Measurements from ENCODE around the gene PI4KA.
A peak's percentile ranks its signal among the peaks of the same experiment; 100 is the strongest.
"Not testable (repeated sequence)": the region's sequence is repeated elsewhere in the genome, so short reads cannot be mapped to it uniquely, and the experiment has no call there.

Gene PI4KA

DNA sequence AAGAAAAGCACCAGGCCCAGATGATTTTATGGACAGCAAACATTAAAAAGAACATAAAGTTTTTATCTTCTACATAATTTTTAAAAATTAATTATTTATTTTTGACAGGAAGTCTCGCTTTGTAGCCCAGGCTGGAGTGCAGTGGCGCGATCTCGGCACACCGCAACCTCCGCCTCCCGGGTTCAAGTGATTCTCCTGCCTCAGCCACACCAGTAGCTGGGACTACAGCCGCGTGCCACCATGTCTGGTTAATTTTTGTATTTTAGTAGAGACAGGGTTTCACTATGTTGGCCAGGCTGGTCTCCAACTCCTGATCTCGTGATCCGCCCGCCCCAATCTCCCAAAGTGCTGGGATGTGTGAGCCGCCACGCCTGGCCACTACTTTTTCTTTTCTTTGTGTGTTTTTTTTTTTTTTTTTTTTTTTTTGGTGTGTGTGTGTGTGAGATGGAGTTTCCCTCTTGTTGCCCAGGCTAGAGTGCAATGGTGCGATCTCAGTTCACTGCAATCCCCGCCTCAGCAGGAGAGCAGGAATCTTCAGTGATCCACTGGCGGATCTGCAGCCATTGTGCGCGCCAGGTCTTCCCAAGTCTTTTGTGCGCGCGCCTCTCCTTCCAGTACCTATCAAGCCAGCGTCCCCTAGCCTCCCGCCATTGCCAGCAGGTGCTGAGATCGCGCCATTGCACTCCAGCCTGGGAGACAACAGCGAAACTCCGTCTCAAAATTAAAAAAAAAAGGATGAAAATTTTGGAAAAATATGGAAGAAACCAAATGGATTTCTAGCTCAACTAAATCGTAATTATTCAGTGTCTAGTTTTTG lies 171.0 kb downstream of the PI4KA start:
- not testable (repeated sequence) for DNase-seq

GRCh38 chr22:20685764-20686163 lies 172.8 kb downstream of the PI4KA start:
- not testable (repeated sequence) for DNase-seq

DNA sequence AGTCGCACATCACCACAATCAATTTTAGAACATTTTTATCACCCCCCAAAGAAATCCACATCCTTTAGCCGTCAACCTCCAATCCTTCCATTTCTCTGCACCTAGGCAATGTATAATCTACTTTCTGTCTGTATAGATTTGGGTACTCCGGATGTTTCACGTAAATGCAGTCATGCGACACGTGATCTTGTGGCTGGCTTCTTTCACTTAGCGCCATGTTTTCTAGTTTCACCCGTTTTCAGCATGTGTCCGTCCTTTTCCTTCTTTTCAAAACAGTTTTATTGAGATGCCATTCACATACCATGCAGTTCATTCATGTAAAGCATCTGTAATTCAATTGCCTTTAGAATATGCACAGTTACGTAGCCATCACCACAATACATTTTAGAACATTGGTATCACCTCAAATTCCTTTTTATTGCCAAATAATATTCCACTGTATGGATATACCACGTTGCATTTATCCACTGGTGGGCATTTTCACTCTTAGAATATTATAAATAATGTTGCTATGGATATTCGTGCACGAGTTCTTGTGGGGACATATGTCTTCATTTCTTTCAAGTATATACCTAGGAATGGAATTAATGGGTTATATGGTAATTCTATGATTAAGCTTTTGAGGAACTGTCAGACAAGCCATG lies 179.7 kb downstream of the PI4KA start:
- not testable (repeated sequence) for DNase-seq

GRCh38 chr22:20677684-20678242 lies 180.8 kb downstream of the PI4KA start:
- DNase-seq = no peak

DNA sequence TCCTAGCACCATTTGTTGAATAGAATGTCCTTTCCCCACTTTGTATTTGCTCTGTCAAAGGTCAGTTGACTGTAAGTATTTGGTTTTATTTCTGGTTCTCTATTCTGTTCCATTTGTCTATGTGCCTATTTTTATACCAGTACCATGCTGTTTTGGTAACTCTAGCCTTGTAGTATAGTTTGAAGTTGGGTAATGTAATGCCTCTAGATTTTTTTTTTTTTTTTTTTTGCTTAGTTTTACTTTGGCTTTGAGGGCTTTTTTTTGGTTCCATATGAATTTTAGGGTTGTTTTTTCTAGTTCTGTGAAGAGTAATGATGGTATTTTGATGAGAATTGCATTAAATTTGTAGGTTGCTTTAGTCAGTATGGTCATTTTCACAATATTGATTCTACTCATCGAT lies 183.0 kb downstream of the PI4KA start:
- not testable (repeated sequence) for DNase-seq

DNA sequence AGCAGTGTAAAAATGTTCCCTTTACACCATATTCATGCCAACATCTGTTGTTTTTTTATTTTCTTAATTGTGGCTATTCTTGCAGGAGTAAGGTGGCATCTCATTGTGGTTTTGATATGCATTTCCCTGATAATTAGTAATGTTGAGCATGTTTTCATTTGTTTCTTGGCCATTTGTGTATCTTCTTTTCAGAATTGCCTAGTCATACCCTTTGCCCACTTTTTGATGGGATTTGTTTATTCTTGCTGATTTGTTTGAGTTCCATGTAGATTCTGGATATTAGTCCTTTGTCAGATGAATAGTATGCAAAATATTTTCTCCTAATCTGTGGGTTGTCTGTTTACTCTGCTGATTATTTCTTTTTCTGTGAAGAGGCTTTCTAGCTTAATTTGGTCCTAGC lies 183.6 kb downstream of the PI4KA start:
- DNase-seq = no peak

DNA sequence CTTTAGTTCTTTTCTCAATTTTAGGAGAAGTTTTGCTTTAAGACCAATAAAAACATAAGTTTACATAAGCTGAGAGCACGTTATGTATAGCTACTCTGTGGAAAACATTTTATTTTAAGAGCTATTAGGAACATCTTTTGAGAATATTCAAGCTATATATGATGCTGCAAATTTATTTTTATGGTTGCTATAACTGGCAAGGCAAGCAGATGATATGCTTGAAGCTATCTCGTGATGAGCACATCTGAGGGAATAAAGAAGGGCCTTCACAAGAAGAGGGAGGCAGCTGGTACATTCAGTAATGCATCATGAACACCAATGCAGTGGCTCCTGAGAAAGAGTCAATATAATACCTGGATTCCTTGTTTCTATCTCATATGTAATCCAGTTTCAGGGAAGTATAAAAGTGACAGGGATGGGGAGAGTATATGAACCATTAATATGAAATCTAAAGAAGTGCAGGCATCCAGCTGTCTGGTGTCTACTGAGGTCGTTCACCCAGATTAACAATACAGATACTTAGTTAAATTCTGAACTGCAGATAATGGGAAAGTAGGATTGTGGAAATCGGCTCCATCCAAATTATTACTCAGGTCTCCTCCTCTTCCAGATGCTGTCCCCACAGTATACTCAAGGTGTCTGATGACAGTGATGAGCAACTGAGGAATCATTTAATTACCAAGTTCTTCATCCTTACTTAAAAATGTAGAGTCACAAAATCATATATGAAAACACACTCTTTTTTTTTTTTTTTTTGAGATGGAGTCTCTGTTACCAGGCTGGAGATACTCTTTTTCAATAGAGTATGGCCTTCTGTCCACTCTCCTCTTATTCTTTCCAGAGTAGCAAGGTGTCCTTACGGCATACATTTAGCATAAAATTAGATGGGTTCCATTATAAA lies 185.1 kb downstream of the PI4KA start:
- no peak for DNase-seq

DNA sequence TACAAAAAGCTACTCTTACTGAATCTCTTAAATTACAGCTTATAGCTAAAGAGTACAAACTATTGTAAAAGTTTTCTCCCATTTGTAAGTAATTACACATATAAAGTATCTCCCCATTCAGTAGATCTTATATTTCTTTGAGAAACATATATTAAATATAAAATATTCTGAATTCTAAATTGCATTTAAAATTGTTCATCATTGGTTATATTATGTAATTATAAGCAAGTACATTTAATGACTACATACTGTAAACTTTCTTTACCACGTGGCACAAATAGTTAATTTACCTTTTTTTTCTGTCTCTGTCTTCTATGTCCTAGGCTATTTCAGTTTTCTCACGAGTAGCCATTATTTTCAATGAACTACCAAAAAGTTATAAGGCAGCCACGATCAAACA lies 185.9 kb downstream of the PI4KA start:
- no peak for DNase-seq

DNA sequence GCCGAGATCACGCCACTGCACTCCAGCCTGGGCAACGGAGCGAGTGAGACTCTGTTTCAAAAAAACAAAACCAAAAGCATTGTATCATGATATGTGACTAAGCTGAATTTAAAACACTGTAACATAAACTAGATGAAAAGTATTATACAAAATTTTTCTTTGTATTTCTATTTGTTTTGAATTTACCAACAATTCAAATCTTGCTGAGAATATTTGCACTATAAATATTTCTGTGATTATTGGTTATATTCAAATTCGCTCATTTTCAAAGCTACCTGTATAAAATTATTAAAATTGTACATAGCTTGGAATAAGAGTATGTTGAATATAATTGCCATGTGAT lies 186.6 kb downstream of the PI4KA start:
- no peak for DNase-seq

GRCh38 chr22:20671409-20672081 lies 187.1 kb downstream of the PI4KA start:
- peak; percentile 9 for DNase-seq

DNA sequence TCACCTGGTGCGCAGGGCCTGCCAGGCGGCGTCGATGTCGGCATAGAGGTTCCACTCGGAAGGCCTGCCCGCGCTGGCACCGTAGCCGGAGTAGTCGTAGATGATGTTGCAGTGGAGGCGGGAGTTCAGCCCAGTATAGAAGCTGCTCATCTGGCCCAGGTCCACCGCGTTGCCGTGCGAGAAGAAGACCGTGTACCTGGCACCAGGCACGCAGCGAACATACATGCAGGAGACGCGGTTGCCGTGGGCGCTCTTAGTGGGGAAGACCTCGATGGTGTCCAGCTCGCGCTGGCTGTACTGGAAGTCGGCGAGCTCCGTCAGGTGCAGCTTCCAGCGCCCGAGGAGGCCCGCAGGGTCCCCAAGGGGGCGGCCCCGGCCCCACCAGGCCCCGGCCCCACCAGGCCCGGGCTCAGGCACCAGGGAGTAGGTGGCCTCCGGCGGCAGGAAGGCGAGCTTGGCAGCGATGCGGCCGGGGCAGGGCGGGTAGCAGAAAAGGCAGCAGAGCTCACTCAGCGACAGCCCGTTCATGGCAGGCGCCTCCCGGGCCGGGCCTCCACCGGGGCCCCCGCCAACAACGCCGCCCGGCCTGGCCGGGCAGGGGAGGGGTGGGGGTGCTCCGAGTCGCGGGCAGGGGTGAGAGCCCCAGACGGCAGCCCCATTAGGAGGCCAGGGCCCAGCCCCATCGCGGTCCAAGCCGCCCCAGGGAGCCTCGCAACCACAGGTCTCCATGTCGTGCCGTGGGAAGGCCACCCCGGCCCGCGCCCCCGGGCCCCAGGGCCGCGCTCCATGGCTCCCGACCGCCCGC lies 188.0 kb downstream of the PI4KA start:
- DNase-seq = peak; percentile 36

GRCh38 chr22:20669884-20670283 lies 188.7 kb downstream of the PI4KA start:
- DNase-seq = not testable (repeated sequence)

GRCh38 chr22:20669471-20669870 lies 189.1 kb downstream of the PI4KA start:
- DNase-seq = not testable (repeated sequence)

GRCh38 chr22:20668769-20669168 lies 189.8 kb downstream of the PI4KA start:
- DNase-seq = not testable (repeated sequence)

GRCh38 chr22:20668226-20668625 lies 190.4 kb downstream of the PI4KA start:
- DNase-seq = not testable (repeated sequence)

- DNase-seq = not testable (repeated sequence)
These were observed 191.1 kb downstream of the PI4KA start for GRCh38 chr22:20667548-20667947.

DNA sequence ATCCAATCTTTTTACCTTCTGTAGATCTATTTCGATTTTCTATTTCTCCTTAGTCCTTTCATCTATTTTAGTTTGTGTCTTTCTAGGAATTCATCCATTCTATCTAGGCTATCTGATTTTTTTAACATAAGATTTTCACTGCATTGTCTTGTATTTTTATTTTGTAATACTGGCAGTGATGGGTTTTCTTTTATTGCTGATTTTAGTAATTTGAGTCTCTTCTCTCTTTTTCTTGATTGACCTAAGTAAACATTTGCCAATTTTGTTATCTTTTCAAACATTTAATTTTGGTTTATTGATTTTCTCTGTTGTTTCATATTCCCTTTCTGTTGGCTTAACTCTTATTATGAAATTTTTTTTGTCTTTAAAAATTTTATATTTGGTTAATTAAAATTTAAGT lies 192.1 kb downstream of the PI4KA start:
- no peak for DNase-seq

DNA sequence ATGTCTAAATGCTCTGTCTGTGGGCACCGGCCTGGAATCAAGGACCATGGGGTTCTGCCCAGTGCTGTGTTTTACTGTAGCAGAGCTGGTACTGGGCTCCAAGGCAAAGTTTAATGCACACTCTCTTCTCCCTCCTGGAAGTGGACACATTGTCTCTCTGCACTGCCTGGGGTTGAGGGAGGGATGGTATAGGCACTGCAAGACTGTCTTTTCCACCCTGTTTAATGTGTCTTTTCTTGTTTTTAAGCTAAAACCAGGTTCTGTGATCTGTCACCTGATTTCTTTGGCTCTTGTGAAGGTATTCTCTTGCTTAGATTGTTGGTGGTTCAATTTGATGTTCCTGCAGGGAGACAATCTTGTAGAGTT lies 194.0 kb downstream of the PI4KA start:
- DNase-seq = no peak

GRCh38 chr22:20663941-20664593 lies 194.5 kb downstream of the PI4KA start:
- no peak for DNase-seq

- no peak for DNase-seq
These were observed 195.3 kb downstream of the PI4KA start for GRCh38 chr22:20663137-20663828.
